GM21526 (cell line): Measurements from ENCODE around the gene ZNF334.

Source experiments
- ATAC-seq: cut with Tn5 transposase; IDR thresholded peaks from one replicate; pipeline ENCODE4 v1.9.1; 2021; ENCODE audit warnings: moderate library complexity; ENCODE audit not compliant: unreplicated experiment, low FRiP score

Gene ZNF334

DNA sequence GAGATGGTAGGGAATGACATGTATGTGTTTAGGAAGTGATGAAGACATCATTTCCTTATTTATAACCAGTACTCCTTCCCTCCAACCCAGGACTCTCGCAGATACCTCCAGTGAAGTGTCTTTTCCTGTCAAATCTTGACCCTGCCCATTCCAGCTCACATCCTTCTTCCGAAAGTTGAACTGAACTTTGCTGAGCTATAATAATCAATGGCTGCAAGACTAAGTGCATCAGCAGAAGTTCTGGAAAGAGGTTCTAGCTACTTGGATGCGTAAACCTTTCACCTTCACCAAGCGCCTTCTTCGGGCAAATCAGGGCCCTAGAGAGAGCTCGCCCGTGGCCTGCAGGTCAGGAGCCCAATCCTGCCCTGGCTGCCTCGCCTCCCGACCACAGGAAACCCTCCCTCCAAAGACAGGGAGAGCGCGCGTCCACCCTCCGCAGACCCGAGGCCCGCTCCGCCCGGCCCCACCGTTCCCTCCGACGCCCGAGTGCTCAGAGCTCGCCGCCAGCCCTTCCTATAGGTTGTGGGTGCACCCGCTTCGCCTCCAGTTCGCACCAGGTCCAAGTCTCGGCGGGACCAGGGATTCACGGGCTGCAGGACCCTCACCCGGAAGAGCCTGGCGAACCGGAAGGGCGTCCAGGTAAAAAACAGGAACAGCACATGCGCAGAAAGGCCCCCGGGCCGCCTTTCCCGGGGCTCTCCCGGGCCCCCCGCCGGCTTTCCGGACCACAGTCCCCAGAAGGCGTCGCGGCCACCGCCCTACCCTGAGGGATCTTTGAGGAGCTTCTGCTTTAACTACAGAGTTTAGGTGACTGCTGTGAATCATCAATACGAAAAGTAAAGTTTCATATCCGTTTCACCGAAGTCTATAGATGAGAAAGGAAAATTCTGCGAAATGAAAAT is at the start of gene ZNF334:
Gene ZNF334, minus strand, starts transcription at position 617 of the 902 bp plus-strand sequence. CDS start 1,457 bp downstream, outside the sequence.
- no peak for ATAC-seq

DNA sequence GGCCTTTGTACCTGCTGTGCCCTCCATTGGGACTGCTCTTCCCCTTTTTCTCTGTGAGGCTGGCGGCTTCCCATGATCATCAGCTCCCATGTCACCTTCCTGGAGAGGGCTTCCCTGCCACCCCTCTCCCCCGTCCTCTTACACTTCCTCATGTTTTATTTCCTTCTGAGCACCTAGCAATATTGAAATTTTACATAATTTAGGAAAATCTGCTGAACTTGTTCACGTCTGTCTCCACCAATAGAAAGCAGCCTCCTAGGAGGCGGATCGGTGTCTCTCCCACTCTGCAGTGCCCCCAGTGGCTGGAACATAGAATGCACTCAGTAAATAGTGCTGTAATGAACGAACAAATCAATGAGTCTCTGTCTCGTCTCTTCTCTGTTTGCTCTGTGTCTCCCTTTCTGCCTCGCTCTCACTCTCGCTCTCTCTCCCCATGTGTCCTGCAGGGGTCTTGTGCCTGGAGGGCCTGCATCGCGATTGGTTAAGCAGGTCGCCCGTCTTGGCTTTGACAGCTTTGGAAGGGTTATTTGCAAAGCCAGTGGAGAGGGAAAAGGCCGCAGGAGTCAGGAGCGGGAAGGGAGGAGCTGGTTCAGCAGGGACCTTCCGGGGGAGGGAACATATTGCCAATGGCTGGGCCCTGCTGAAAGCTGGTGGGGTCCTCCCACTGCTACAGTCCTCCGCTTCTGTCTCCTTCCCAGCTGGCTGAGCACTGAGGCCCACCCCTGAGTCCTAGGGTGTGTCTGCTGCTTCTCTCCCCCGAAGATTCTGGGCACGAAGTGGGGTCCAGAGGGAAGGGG is 49.2 kb upstream of the ZNF334 start:
- ATAC-seq: no peak

DNA sequence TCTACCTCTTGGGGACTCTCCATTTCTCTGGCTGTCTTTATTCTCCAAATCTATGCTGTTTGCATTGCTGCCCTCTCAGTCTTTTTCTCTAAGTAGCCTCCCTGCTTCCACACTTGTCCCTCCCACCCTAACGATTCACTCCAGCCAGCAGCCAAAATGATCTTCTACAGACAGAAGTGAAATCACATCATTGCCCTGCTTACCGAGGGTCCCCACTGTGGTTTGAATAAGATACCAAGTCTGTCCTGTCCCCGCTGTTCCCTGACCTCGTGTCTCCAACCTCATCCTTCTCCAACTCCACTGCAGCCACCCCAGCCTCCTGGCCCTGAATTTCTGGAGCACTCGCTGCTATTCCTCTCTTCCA is 48.6 kb upstream of the ZNF334 start:
- no peak for ATAC-seq

DNA sequence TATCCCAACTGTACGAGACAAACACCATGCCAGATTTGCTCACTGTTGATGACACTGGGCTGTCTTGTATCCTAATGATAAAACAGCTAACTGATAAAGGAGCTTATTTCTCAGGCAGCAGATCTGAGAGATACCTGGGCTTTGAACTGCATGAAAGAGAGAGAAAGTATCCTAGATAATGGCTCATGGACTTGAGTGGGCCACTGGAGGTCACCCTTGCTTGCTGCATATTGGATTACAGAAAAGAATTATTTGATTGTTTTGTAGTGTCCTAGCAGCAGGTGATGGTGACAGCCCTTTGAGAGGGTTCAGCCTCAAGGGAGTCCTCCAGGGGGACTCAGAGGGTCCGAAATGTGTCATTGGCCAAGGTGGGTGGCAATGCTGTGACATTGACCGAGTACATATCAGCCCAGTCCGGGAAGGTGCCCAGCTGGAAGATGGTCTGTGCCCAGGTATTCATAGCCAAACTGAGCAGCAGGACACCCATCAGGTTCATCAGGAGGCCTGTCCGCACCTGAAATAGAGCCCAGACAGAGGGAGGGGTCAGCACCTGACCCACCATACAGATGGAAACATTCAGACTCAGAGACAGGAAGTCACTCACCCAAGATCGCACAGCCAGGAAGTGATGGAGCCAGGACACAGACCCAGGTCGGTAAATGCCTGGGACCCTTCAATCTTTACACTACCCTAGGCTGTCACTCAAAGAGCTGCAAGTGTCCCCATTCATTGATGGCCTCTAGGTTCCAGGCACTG is 46.5 kb upstream of the ZNF334 start:
- no peak for ATAC-seq

DNA sequence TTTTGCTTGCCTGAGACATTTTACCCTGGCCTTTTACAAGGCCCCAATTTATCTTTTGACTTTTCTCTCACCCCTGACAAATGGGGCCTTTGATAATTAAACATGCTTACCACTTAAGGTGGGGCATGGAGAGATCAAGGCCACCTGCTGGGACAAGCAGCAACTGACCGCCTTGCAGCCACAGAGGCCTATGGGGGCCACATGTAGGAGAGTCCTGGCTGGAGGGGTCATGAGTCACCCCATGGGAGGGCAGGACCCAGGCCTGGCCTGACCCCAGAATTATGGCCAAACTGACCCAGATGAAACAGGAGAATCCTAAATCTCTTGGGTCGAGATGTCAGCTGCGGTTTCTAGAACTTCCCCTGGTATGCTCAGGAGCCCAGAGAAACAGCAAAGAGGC is 45.6 kb upstream of the ZNF334 start:
- no peak for ATAC-seq

DNA sequence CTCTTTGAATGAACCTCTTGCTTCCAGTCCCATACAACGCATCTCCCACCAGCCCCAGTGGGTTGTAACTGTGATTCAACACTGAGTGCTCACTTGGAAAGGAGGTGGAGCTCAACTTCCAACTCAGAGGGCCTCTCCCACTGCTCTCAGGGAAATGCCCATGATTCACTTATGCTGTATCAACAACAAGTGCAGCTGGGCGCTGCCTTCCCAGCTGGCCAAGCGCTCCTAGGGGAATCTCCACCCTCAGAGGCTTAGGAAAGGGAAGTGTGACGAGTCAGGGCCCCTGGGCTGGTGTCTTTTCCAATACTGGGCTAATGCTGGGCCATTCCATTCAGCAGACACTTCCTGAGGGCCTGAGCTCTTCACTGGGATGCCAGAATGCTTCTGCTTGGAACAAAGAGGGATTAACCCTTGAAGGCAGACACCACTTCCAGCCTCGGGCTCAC is 45.2 kb upstream of the ZNF334 start:
- no peak for ATAC-seq

DNA sequence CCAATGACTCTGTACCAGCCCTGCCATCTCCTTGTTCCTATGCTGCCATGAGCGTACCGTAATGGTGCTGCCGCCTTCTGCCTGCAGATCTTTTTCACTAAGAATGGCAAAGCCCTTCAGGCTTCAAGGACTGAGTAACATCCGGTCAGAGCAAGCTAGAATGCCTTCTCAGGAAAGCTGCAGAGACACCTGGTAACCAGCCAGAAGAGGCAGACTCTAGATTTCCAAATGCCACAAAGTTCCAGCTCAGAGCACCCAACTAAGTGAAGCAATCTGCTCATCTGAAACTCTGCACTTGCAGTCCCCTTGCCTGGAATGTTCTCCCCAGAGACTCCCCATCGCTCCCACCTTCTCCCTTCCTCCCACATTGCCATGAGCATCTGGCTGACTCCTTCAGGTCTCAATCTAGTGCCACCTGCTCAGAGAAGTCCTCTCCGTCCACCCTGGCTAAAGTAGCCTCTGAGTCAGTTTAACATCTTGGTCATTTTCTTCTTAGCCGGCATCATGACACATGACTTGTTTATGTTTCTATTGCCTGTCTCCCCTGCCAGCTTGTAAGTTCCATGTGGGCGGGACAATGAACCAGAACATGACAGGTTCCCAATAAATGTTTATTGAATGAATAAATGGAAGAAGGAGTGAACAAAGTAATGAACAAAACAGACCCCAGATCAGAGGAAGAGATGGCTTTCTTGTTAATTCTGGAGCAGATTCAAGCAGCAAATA is 44.0 kb upstream of the ZNF334 start:
- ATAC-seq: no peak

DNA sequence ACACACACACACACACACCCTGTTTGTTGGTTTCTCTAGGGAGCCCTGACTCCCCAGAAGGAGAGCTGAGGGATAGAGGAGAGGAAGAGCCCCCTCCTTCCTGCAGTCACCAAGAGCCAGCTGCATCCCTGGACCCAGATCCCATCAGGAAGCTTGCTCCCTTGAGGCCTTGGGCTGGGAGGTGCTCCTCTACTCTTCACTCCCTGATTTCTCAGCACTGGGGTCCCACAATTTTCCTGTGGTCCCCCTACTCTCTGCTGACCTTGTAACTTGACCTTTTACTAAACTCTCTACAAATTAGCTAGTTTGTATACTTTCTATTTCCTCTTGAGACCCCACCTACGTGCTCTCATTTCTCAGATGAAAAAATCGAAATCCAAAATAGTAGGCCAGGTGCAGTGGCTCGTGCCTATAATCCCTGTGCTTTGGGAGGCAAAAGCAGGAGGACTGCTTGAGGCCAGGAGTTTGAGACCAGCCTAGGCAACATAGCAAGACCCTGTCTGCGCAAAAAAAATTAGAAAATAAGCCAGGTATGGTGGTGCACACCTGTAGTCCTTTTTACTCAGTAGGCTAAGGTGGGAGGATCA is 42.1 kb upstream of the ZNF334 start:
- ATAC-seq: no peak

DNA sequence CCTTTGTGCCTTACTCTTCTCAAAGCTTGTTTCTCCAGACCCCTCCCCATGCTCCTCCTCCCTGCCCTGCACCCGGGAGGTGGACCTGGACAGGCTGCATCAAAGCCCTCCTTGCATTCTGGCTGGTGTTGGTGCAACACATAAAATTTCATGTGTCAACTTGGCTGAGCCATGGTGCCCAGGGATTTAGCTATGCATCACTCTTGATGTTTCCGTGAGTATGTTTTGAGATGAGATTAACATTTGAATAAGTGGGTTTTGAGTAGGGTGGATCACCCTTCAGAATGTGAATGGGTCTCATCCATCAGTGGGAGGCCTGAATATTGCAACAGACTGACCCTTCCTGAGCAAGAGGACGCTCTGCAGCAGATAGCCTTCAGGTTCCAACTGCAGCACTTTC is 41.5 kb upstream of the ZNF334 start:
- ATAC-seq: no peak

DNA sequence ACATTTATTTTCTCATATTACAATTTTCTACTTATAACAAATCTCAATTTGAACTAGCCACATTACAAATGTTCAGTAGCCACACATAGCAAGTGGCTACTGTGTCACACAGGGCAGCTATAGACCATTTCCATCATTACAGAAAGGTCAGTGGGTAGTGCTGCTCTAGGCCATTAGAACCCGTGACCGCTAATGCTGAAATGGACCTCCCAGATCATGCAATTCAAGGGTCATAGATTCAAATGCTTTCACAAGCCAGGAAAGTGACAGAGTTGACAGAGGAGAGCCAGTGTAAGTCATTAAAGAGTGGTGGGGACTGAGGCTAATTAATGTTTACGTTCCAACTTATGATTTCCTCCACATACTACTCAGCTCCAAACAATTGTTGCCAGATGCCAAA is 40.6 kb upstream of the ZNF334 start:
- ATAC-seq: no peak

DNA sequence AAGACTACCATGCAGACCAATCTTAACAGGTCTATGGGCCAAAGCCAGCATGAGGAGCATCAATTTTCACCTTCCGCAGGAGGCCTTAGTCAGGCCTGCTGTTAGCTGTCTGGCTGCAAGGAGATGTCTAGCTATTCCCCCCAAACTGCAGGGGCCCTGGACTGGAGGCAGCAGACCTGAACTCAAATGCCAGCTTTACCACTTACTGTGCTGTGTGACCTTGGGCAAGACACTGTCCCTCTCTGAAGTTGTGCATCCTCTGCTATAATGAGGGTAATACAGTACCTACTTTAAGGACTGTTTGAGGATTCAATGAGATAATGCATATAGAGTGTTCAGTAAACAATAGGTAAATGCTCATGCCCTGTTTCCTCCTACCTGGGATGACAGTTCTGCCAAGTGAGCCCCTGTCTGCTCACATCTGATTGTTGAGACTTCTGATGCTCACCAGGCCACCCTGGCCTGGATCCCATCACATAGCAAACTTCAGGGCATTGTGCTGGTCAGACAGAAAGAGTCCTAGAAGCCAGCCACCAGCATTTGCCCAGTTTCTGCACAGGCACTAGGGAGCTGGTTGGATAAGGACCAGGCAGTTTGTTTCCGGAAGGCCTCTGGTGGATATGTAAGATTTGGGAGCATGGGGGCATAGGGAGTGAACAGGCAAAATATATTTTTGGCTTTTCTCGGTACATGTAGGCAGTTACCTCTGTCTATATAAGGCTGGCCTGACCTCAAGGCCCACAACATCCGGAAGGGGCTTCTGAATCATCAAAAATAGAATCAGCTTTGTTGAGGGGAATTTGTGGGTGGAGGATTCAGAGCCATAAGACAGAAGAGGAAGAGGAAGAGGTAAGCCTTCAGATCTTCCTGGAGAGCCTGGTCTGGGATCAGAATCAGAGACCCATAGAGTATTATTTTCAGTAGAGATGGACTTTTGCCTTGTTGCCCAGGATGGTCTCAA is 39.4 kb upstream of the ZNF334 start:
- ATAC-seq: no peak

DNA sequence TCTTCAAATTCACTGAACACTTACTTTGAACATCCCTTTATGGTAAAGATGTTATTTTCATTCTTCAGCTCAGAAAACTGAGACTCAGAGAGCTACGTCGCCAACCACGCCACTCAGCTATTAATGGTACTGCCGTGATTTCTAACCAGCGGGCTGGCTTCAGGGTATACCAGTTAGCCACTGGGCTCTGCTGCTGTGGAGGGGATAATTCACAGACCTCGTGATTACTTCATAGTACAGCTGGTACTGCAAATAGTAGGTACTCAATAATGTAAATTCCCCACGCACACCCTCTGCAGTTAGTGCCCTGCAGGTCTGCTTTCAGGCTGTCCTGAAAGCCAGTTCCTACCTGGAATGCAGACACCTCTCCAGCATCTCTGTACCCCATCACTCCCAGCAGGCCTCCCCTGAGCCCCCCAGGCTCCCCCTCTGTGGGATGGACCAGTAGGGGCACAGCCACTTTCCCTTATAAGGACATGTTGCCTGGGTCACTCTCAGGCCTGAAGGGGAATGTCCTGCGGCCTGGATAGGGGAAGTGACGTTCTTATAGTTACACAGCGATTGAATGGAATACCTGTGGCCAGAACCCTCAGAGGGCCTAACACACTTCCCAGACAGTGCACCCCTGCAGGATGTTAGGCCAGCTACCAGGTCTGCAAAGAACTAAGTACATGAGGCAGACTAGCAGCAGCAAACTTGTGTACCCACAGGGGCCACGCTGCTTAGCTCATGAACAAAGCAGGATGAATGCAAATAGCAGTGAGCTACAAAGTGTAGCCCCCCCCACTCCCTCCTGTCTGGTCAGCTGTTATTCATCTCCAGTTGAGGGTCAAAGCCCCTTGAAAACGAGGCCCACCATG is 38.4 kb upstream of the ZNF334 start:
- ATAC-seq: no peak

DNA sequence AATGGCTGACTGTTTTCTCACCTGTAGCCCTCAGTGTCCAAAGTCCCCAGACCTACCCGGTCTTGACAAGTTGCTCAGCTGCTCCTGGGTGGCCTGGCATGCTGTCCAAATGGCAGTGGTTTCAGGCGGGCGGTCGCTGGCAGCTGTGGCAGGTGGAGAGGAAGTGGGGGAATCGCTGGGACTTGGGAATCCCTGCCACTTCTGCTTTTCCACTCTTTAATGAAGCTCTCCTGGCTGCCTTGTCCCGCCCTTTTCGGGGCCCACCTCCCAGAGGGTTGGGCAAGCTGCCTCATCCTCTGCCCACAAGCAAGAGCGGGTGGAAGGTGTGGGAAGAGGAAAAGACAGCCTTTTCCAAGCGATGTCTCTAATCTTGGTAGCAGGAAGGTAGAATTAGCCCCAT is 37.1 kb upstream of the ZNF334 start, which contains the start of gene OCSTAMP:
Gene OCSTAMP, minus strand, starts transcription at position 194 of the 400 bp plus-strand sequence. Its CDS starts 94 bp downstream, at position 100.
- ATAC-seq: no peak

DNA sequence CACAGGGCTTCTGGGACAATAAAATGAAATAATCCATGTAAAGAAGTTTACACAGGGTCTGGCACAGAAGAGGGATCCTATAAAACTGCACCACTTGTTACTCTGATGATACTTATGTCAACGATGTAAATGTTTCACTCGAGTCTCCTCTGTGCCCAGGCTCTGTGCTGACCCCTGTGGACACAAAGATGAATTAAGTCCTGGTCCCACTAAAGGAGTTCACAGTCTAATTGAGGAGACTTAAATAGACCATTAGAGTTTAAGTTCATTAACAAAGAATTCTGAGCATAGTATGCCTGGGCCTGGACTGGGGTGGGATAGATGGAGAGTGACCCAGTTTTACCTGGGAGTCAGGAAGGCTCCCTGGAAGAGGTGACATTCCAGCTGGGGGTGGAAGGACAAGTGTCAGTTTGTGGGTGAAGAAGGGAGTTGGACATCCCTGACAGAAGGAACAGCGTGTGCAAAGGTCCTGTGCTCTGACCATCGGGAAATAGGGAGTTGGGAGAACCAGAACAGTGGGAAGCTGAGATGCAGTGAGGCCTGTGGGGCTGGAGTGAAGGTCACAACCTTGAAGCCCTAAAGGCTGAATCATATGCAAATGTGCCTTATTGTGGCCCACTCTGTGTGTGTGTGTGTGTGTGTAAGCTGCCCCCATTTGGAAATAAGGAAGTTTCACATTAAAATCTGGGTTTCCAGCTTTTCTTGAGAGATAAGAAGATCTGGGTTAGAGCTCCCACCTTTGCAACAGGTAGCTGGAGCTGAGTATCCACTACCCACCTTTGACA is 36.0 kb upstream of the ZNF334 start:
- ATAC-seq: no peak

DNA sequence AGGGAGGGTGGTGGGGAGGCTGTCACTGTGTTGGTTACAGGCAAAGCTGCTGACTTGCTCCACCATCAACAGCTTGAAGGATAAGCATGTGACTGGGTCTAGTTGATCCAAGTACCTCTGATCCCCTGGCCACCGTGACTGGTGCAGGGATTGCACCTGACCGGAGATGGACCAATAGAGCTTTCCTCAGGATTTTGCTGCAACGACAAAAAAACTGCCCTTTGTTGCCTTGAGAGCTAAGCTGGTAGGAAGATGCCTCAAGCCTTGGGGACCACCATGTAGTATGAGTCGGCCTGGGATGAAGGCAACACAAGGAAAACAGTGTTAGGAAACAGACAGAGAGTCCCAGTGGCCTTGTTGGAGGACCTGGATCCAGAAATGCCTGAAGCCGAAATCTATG is 35.3 kb upstream of the ZNF334 start:
- no peak for ATAC-seq

DNA sequence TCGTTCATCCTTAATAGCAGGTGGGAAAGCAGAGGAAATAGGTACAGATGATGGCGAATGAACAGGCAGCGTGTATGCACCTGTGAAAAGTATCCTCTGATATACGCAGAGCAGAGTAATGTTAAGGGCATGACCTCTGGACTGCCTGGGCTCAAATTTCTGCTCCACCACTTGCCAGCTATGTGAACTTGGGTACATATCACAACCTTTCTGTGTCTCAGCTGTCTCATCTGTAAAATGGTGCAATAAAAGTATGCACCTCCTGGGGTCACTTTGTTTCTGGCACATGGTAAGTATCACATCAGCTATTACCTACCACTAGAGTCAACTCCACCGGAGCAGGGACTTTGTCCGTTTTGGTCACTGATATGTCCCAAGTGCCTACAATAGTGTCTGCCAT is 34.6 kb upstream of the ZNF334 start:
- no peak for ATAC-seq

DNA sequence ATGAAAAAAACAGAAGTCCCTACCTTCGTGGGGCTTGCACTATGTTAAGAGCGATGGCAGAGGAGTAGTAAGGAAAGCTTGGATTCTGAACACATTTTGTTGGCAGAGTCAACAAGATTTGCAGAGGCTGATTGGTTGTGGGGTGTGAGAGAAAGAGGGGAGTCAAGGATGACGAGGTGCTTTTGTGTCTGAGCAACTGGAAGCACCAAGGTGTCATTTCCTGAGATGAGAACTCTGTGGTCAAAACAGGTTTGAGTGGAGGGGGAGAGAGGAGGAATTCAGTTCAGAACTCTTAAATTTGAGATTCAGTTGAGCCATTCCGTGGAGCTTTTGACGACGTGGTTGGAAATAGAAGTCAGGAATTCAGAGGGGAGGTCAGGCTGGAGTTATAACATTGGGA is 33.6 kb upstream of the ZNF334 start:
- no peak for ATAC-seq
